ENCODE data around the gene DGKD. TPM values are rescaled to one million over a fixed set of nuclear protein-coding genes. Genes with fewer than 3 reads are reported as not detected.

DGKD gene
- total and polyA plus RNA-seq, 7 donors: 59.4 to 365 (median 173) TPM

DNA sequence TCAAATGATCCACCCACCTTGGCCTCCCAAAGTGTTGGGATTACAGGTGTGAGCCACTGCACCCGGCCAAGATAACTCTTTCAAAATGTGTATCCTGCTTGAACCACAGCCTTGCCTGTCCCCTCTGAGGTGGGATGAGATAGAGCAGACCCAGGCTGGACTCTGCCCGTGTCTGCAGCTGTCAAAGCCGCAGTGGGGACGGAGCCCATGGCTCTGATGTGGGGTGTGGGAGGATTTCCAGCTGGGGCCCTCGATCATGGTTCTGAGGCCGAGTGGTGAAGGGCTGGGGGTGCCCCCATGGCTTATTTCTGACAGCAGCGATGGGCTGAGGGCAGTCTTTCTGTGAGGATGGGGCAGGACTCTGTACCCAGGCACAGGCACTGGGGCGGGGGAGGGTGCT, 104.5 kb downstream of the DGKD start:
- Histone ChIP-seq H3K9me3 (no peaks in the 10 kb centered on the region), H3K4me1 (peaks cover 14% of the 10 kb centered on the region), H3K27me3 (ENCODE audit: insufficient read depth in 3 of 3, low read length in 2 of 3) (no peaks in the 10 kb centered on the region), H3K36me3 (ENCODE audit: insufficient read depth in 1 of 2, low read depth in 1 of 2) (peaks cover 10 to 100% of the 10 kb centered on the region in 2 donors), H3K27ac (peak overlapping the region; percentile 9), H3K4me3 (no peak overlapping the region)
- peak; percentile 9 to 27 for DNase-seq
- TF ChIP-seq, protein P1, sequence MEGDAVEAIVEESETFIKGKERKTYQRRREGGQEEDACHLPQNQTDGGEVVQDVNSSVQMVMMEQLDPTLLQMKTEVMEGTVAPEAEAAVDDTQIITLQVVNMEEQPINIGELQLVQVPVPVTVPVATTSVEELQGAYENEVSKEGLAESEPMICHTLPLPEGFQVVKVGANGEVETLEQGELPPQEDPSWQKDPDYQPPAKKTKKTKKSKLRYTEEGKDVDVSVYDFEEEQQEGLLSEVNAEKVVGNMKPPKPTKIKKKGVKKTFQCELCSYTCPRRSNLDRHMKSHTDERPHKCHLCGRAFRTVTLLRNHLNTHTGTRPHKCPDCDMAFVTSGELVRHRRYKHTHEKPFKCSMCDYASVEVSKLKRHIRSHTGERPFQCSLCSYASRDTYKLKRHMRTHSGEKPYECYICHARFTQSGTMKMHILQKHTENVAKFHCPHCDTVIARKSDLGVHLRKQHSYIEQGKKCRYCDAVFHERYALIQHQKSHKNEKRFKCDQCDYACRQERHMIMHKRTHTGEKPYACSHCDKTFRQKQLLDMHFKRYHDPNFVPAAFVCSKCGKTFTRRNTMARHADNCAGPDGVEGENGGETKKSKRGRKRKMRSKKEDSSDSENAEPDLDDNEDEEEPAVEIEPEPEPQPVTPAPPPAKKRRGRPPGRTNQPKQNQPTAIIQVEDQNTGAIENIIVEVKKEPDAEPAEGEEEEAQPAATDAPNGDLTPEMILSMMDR (IDR thresholded peaks at IDR 0.05): no peak
- ATAC-seq: no peak
- intact Hi-C loops (cut with DNase I): no loop called here
- 90 to 97% (median 92%) methylated on average over 8 of the region's 8 CpGs for WGBS, 3 donors

DNA sequence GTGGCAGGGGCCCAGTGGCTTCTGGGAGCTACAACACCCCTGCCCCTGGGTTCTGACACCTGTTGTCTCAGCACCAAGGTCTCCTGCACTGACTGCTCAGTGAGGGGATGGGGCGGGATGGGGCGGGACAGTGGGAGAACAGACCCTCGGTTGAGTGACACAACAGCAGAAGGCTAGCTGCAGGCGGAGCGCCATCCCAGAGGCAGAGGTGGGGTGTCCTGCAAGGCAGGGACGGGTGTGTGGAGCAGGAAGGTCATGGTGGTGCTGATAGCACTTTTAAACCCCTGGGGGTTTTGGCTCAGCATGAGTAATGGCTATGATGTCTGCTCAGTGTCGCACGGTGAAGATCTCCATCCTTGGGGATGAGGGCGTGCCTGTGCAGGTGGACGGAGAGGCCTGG, 105.1 kb downstream of the DGKD start:
- intact Hi-C loops (cut with DNase I): no loop called here
- ATAC-seq (no peak), DNase-seq (peak in 1 of 2 donors; percentile 12)
- Histone ChIP-seq H3K36me3 (ENCODE audit: insufficient read depth in 1 of 2, low read depth in 1 of 2) (peaks cover 10 to 100% of the 10 kb centered on the region in 2 donors), H3K4me3 (no peak overlapping the region), H3K9me3 (no peaks in the 10 kb centered on the region), H3K27me3 (ENCODE audit: insufficient read depth in 3 of 3, low read length in 2 of 3) (no peaks in the 10 kb centered on the region), H3K4me1 (peaks cover 14% of the 10 kb centered on the region), H3K27ac (peak overlapping the region; percentile 9)
- TF ChIP-seq, protein P1 (IDR thresholded peaks at IDR 0.05): no peak
- WGBS, 3 donors: 94 to 96% (median 94%) methylated on average over 10 of the region's 10 CpGs

DNA sequence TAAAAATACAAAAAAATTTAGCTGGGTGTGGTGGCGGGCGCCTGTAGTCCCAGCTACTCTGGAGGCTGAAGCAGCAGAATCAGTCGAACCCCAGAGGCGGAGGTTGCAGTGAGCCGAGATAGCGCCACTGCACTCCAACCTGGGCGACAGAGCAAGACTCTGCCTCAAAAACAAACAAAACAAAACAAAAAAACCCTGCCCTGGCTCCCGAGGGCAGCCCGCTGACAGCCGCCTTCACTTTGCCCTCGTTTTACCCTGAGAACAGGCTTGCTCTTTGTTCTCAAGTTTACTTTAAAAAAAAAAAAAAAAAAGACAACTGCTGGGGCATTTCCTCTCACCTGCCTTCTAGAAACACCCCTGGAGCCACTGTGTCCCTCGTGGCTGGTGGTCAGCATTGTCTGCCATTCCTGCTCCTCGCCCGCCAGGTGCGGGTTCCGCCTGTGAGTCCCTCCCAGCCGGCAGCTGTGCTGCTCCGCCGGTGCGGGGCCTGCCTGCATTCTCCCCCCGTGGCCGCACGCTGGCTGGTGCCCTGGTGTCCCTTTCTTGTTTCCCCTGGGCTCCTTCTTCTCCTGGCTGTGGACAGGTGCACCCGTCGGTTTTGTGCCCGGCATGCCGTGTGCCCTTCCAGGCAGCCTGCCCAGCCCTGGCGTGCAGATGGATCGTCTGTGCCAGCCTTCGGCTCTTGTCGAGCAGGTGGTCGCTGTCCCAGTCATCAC, 106.6 kb downstream of the DGKD start:
- peak; percentile 72 to 90 for DNase-seq
- Histone ChIP-seq H3K4me3 (no peak overlapping the region), H3K27me3 (ENCODE audit: insufficient read depth in 3 of 3, low read length in 2 of 3) (no peaks in the 10 kb centered on the region), H3K9me3 (no peaks in the 10 kb centered on the region), H3K36me3 (ENCODE audit: insufficient read depth in 1 of 2, low read depth in 1 of 2) (peaks cover 0 to 100% of the 10 kb centered on the region in 2 donors), H3K27ac (peak overlapping the region; percentile 84), H3K4me1 (peaks cover 14% of the 10 kb centered on the region)
- intact Hi-C loops (cut with DNase I): no loop called here
- WGBS, 3 donors: 36 to 50% (median 40%) methylated on average over 32 of the region's 32 CpGs
- TF ChIP-seq, protein P1 (IDR thresholded peaks at IDR 0.05): no peak
- peak; percentile 77 to 85 (median 82) for ATAC-seq

DNA sequence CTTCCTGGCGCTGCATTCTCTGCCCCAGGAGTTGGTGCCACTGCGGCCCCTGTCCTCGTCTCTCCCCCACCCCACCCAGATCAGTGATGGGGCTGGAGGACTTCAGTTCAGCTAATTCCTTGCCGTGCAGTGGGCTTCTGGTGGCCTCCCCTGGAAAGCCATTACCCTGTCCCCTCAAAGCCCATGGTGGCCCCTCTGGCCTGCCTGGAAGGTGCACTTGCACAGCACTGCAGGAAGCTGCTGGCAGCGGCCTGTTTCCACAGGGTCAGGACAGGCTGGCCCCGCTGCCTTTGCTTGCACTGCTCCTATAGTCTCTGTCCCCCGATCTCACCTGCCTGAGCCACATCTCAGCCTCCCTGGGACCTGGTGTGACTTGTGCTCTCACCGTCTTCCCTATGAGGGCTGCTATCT, 107.2 kb downstream of the DGKD start:
- Histone ChIP-seq H3K9me3 (no peaks in the 10 kb centered on the region), H3K4me1 (peaks cover 14% of the 10 kb centered on the region), H3K27me3 (ENCODE audit: insufficient read depth in 3 of 3, low read length in 2 of 3) (no peaks in the 10 kb centered on the region), H3K27ac (peak overlapping the region; percentile 84), H3K36me3 (ENCODE audit: insufficient read depth in 1 of 2, low read depth in 1 of 2) (peaks cover 0 to 100% of the 10 kb centered on the region in 2 donors), H3K4me3 (no peak overlapping the region)
- peak in 1 of 2 donors; percentile 12 for DNase-seq
- TF ChIP-seq, protein P1 (IDR thresholded peaks at IDR 0.05): no peak
- peak in 3 of 4 donors; percentile 3 to 9 (median 7) for ATAC-seq
- WGBS, 3 donors: 57 to 65% (median 59%) methylated on average over 8 of the region's 8 CpGs
- intact Hi-C loops (cut with DNase I): no loop called here
